Fibroblast of lung (primary cell): Measurements from ENCODE around the gene KPNA1. TPM values are rescaled to one million over a fixed set of nuclear protein-coding genes. Genes with fewer than 3 reads are reported as not detected.
A peak's percentile ranks its signal among the peaks of the same experiment; 100 is the strongest.

Experiments used
- DNase-seq, 2 donors: peaks; one replicate each; pipeline versions ENCODE4 v3.0.0 to v3.0.0-alpha.2; 2010; ENCODE audit warnings: low read depth in 2 of 2
- H2AFZ ChIP-seq: 2 replicates; pipeline ENCODE4 v1.5.1; 2012; ENCODE audit warnings: low read length, control low read depth, inconsistent platforms
- H3K27ac ChIP-seq: 2 replicates; pipeline ENCODE4 v1.5.1; 2011; ENCODE audit warnings: low read length, control low read depth; ENCODE audit not compliant: insufficient read depth
- H3K27me3 ChIP-seq: 2 replicates; pipeline ENCODE4 v1.5.1; 2011; ENCODE audit warnings: mild to moderate bottlenecking, low read length; ENCODE audit not compliant: control insufficient read depth, insufficient read depth
- H3K36me3 ChIP-seq: 2 replicates; pipeline ENCODE4 v1.5.1; 2011; ENCODE audit warnings: low read length; ENCODE audit not compliant: control insufficient read depth, insufficient read depth
- H3K4me1 ChIP-seq: 2 replicates; pipeline ENCODE4 v1.5.1; 2011; ENCODE audit warnings: low read length; ENCODE audit not compliant: control insufficient read depth, insufficient read depth; ENCODE audit errors: extremely low read depth
- H3K4me2 ChIP-seq: 2 replicates; pipeline ENCODE4 v1.5.1; 2011; ENCODE audit warnings: low read length, control low read depth; ENCODE audit not compliant: insufficient read depth; ENCODE audit errors: extremely low read depth
- H3K4me3 ChIP-seq, 4 experiments: fragments of 200-600 bp in 1 of 4; sonication (generic) in 1 of 4; replicated peaks in 1 of 4; 2 replicates each; pipeline ENCODE4 v1.5.1; 2011 to 2016; ENCODE audit warnings: low read length in 4 of 4, low read depth in 3 of 4, mild to moderate bottlenecking in 3 of 4, control low read depth in 2 of 4, inconsistent platforms in 1 of 4, mixed read lengths in 1 of 4; ENCODE audit not compliant: insufficient read depth in 1 of 4; ENCODE audit errors: control extremely low read depth in 1 of 4
- H3K79me2 ChIP-seq: 2 replicates; pipeline ENCODE4 v1.5.1; 2012; ENCODE audit warnings: mild to moderate bottlenecking, low read length, inconsistent platforms; ENCODE audit not compliant: control insufficient read depth, insufficient read depth
- H3K9ac ChIP-seq: 2 replicates; pipeline ENCODE4 v1.5.1; 2011; ENCODE audit warnings: mild to moderate bottlenecking, low read length, control low read depth; ENCODE audit not compliant: insufficient read depth
- H3K9me3 ChIP-seq: 2 replicates; pipeline ENCODE4 v1.5.1; 2012; ENCODE audit warnings: low read depth, low read length; ENCODE audit not compliant: control insufficient read depth, insufficient read depth
- H4K20me1 ChIP-seq: 2 replicates; pipeline ENCODE4 v1.5.1; 2011; ENCODE audit warnings: low read length; ENCODE audit not compliant: control insufficient read depth, insufficient read depth; ENCODE audit errors: extremely low read depth
- CTCF ChIP-seq, 2 donors: IDR thresholded peaks in 1 of 2; conservative IDR thresholded peaks in 1 of 2; 1 replicate in 1 of 2; 2 replicates in 1 of 2; pipeline ENCODE4 v1.5.1; 2011 to 2012; ENCODE audit warnings: low read length in 2 of 2, control low read depth in 1 of 2, inconsistent platforms in 1 of 2, low read depth in 1 of 2, mild to moderate bottlenecking in 1 of 2
- EZH2 ChIP-seq: IDR thresholded peaks from 2 replicates; pipeline ENCODE4 v1.5.1; 2012; ENCODE audit warnings: low read length, control low read depth, mild to moderate bottlenecking; ENCODE audit errors: missing control alignments
- polyA plus RNA-seq, 2 donors: library from polyadenylated mRNA; depleted of rRNA in 1 of 2; stranded (reverse) in 1 of 2; unstranded in 1 of 2; fragments of >200 nt; gene quantifications; 2 replicates each; pipeline ENCODE4 v1.2.1, GENCODE V29; 2011 to 2012; ENCODE audit warnings: missing spikeins in 1 of 2
- total RNA-seq: library from RNA; depleted of rRNA; stranded (reverse); fragments of >200 nt; gene quantifications from 2 replicates; pipeline ENCODE4 v1.2.1, GENCODE V29; 2014

The KPNA1 gene
- total and polyA plus RNA-seq, 2 donors (not counting 1 experiment from before 2014, with no cell fraction given), result 23.9 to 56.0 TPM

GRCh38 chr3:122519693-122520092 lies 5.0 kb upstream of the KPNA1 start:
- Histone ChIP-seq H3K27ac (no peak overlapping the region), H4K20me1 (no peaks in the 10 kb centered on the region), H3K79me2 (no peaks in the 10 kb centered on the region), H3K27me3 (no peaks in the 10 kb centered on the region), H3K9ac (no peak overlapping the region), H3K4me1 (no peaks in the 10 kb centered on the region), H3K4me3 (no peak overlapping the region), H3K4me2 (no peak overlapping the region), H3K36me3 (no peaks in the 10 kb centered on the region), H2AFZ (no peak overlapping the region), H3K9me3 (no peaks in the 10 kb centered on the region)
- no peak for TF ChIP-seq CTCF (conservative IDR thresholded peaks at IDR 0.05 in 1 of 2, IDR thresholded peaks at IDR 0.05 in 1 of 2; ENCODE audit: low read depth in 1 of 2, low read length in 2 of 2)
- TF ChIP-seq EZH2, result no peak
- peak in 1 of 2 donors; percentile 31 for DNase-seq

- TF ChIP-seq EZH2, result no peak
- Histone ChIP-seq H3K4me1 (no peaks in the 10 kb centered on the region), H3K27ac (no peak overlapping the region), H3K4me2 (no peak overlapping the region), H3K27me3 (no peaks in the 10 kb centered on the region), H3K9me3 (no peaks in the 10 kb centered on the region), H3K9ac (no peak overlapping the region), H3K79me2 (peaks cover 20% of the 10 kb centered on the region), H2AFZ (no peak overlapping the region), H3K4me3 (no peak overlapping the region), H4K20me1 (no peaks in the 10 kb centered on the region), H3K36me3 (no peaks in the 10 kb centered on the region)
- no peak for DNase-seq
Measured at GRCh38 chr3:122516846-122517360, 2.2 kb upstream of the KPNA1 start.

GRCh38 chr3:122515870-122516269 lies 1.1 kb upstream of the KPNA1 start:
- H3K4me1 ChIP-seq, result no peaks in the 10 kb centered on the region
- H4K20me1 ChIP-seq, result no peaks in the 10 kb centered on the region
- H3K27ac ChIP-seq, result no peak overlapping the region
- no peak for DNase-seq
- no peaks in the 10 kb centered on the region for H3K9me3 ChIP-seq
- no peak overlapping the region for H3K4me3 ChIP-seq
- H2AFZ ChIP-seq, result no peak overlapping the region
- no peaks in the 10 kb centered on the region for H3K27me3 ChIP-seq
- no peak overlapping the region for H3K9ac ChIP-seq
- no peaks in the 10 kb centered on the region for H3K36me3 ChIP-seq
- no peak for TF ChIP-seq EZH2
- TF ChIP-seq CTCF (conservative IDR thresholded peaks at IDR 0.05 in 1 of 2, IDR thresholded peaks at IDR 0.05 in 1 of 2; ENCODE audit: low read depth in 1 of 2, low read length in 2 of 2), result no peak
- H3K79me2 ChIP-seq, result peaks cover 30% of the 10 kb centered on the region
- no peak overlapping the region for H3K4me2 ChIP-seq
